ENCODE data around the gene ORC5.

ORC5 gene

DNA sequence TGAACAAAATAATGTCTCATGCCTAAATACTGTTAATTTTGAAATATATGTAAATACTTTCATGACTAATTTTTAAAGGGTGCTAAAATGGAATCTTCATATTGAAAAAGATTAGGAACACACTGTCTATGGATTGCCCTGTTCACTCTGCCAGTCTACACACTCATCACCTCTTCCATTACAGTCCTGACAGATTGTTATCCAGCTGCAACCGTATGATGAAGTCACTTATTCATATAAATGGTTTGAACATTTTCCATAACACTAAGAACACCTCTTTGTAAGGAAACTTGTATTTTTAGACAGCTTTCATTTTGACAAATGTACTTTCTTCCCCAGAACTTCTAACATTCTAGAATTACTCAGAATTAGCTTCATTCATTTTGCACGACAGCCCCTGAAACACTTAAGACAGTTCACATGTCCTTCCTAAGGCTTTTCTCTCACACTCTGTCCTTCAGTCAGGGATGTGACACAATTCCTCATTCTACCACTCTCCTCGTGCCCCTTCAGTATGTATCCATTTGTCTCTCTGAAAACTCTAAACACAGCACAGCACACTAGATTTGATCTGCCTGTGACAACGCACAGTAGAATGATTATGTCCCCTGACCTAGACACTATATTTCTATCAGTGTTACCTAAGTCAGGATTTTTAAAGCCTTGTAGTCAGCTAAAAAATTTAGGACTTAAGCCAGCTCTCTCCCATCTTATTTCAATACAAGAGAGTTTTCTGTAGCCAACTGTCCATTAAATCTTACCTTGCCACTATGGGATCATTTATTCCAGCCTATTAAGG is 71.9 kb downstream of the ORC5 start:
- TF ChIP-seq, protein P1, sequence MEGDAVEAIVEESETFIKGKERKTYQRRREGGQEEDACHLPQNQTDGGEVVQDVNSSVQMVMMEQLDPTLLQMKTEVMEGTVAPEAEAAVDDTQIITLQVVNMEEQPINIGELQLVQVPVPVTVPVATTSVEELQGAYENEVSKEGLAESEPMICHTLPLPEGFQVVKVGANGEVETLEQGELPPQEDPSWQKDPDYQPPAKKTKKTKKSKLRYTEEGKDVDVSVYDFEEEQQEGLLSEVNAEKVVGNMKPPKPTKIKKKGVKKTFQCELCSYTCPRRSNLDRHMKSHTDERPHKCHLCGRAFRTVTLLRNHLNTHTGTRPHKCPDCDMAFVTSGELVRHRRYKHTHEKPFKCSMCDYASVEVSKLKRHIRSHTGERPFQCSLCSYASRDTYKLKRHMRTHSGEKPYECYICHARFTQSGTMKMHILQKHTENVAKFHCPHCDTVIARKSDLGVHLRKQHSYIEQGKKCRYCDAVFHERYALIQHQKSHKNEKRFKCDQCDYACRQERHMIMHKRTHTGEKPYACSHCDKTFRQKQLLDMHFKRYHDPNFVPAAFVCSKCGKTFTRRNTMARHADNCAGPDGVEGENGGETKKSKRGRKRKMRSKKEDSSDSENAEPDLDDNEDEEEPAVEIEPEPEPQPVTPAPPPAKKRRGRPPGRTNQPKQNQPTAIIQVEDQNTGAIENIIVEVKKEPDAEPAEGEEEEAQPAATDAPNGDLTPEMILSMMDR (IDR thresholded peaks at IDR 0.05; ENCODE audit: low read depth, low read length) = no peak
- no peak for TF ChIP-seq EZH2phosphoT487 (IDR thresholded peaks at IDR 0.05; ENCODE audit: low read depth)
- H3K27ac ChIP-seq (ENCODE audit: low read length) = no peak overlapping the region
- no peaks in the 10 kb centered on the region for H3K79me2 ChIP-seq (ENCODE audit: low read length)
- no peaks in the 10 kb centered on the region for H4K20me1 ChIP-seq (ENCODE audit: insufficient read depth, low read length)
- H3K27me3 ChIP-seq (ENCODE audit: low read depth, low read length) = no peaks in the 10 kb centered on the region
- no peak overlapping the region for H2AFZ ChIP-seq (ENCODE audit: low read depth, low read length)
- H3K4me1 ChIP-seq (ENCODE audit: low read length) = no peaks in the 10 kb centered on the region
- H3K36me3 ChIP-seq (replicated peaks; ENCODE audit: low read depth, low read length) = peaks cover 31% of the 10 kb centered on the region
- no peaks in the 10 kb centered on the region for H3K9me3 ChIP-seq (ENCODE audit: insufficient read depth, low read length)
- H3K4me3 ChIP-seq (ENCODE audit: low read length) = no peak overlapping the region
- H3K4me2 ChIP-seq (ENCODE audit: low read length) = no peak overlapping the region
- no peak overlapping the region for H3K9ac ChIP-seq (ENCODE audit: low read length)

DNA sequence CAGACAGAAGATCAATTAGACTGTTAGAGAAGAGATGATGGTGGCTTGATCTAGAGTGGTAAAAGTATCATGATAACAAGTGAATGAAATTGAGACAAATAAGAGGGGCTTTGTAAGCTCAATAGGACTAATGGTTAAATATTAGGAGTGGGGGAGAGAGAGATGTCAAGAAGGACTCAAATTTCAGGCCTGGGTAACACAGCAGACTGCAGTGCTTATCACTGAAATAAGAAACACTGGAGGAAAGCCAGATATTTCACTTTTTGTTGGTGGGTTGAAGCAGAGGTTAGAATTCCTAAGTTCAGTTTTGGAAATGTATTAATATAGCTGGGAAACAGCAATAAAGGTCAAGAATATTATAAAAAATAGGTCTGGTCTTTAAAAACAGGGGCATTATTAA is 74.6 kb downstream of the ORC5 start:
- Histone ChIP-seq H3K27me3 (ENCODE audit: low read depth, low read length) (no peaks in the 10 kb centered on the region), H4K20me1 (ENCODE audit: insufficient read depth, low read length) (no peaks in the 10 kb centered on the region), H3K4me1 (ENCODE audit: low read length) (no peaks in the 10 kb centered on the region), H3K4me2 (ENCODE audit: low read length) (no peak overlapping the region), H2AFZ (ENCODE audit: low read depth, low read length) (no peak overlapping the region), H3K4me3 (ENCODE audit: low read length) (no peak overlapping the region), H3K79me2 (ENCODE audit: low read length) (no peaks in the 10 kb centered on the region), H3K9me3 (ENCODE audit: insufficient read depth, low read length) (no peaks in the 10 kb centered on the region), H3K27ac (ENCODE audit: low read length) (no peak overlapping the region), H3K9ac (ENCODE audit: low read length) (no peak overlapping the region), H3K36me3 (replicated peaks; ENCODE audit: low read depth, low read length) (peaks cover 46% of the 10 kb centered on the region)
- TF ChIP-seq, protein P1 (IDR thresholded peaks at IDR 0.05; ENCODE audit: low read depth, low read length) = no peak
- no peak for TF ChIP-seq EZH2phosphoT487 (IDR thresholded peaks at IDR 0.05; ENCODE audit: low read depth)

DNA sequence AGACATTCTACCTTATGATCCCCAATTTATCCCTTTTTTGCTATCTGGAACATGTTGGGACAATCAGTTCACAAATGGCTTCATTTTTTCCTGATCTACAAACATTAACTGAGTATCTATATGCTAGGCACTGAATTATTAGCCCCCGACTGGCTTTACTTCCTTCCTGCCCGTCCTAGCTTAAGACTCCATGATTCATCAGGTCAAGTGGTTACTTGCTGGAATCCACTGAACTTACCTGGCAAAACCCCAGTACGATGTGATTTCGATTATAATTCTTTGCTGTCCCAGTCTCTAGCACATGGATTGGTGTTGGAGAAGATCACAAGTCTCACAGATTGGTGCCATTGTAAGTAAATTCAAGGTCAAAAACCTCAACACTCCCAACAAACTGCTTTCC is 77.1 kb downstream of the ORC5 start:
- Histone ChIP-seq H3K4me3 (ENCODE audit: low read length) (no peak overlapping the region), H3K9ac (ENCODE audit: low read length) (no peak overlapping the region), H2AFZ (ENCODE audit: low read depth, low read length) (no peak overlapping the region), H3K9me3 (ENCODE audit: insufficient read depth, low read length) (no peaks in the 10 kb centered on the region), H3K4me2 (ENCODE audit: low read length) (no peak overlapping the region), H3K36me3 (replicated peaks; ENCODE audit: low read depth, low read length) (peaks cover 41% of the 10 kb centered on the region), H3K79me2 (ENCODE audit: low read length) (no peaks in the 10 kb centered on the region), H3K27me3 (ENCODE audit: low read depth, low read length) (no peaks in the 10 kb centered on the region), H3K27ac (ENCODE audit: low read length) (no peak overlapping the region), H3K4me1 (ENCODE audit: low read length) (no peaks in the 10 kb centered on the region), H4K20me1 (ENCODE audit: insufficient read depth, low read length) (no peaks in the 10 kb centered on the region)
- TF ChIP-seq EZH2phosphoT487 (IDR thresholded peaks at IDR 0.05; ENCODE audit: low read depth) = no peak
- TF ChIP-seq, protein P1 (IDR thresholded peaks at IDR 0.05; ENCODE audit: low read depth, low read length) = no peak

DNA sequence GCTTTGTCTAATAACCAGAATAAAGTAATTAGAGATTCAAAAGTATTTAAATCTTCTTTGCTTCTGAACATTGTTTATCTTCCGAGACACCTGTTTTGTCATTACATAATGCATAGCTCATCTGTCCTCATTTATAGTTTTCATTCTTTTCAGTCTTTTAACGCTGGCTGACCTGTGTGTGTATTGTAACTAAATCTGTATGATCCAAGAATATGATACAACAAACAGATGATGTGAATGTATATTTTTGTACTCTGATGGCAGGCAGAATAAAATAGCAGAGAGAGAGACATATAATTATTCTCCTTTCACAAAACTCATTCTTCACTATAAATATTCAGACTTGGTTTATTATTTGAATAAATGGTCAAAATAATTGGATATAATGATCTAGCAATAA is 80.6 kb downstream of the ORC5 start:
- Histone ChIP-seq H2AFZ (ENCODE audit: low read depth, low read length) (no peak overlapping the region), H3K9me3 (ENCODE audit: insufficient read depth, low read length) (no peaks in the 10 kb centered on the region), H3K27me3 (ENCODE audit: low read depth, low read length) (no peaks in the 10 kb centered on the region), H3K4me2 (ENCODE audit: low read length) (no peak overlapping the region), H3K4me1 (ENCODE audit: low read length) (no peaks in the 10 kb centered on the region), H3K27ac (ENCODE audit: low read length) (no peak overlapping the region), H3K79me2 (ENCODE audit: low read length) (no peaks in the 10 kb centered on the region), H4K20me1 (ENCODE audit: insufficient read depth, low read length) (no peaks in the 10 kb centered on the region), H3K36me3 (replicated peaks; ENCODE audit: low read depth, low read length) (peaks cover 26% of the 10 kb centered on the region), H3K9ac (ENCODE audit: low read length) (no peak overlapping the region), H3K4me3 (ENCODE audit: low read length) (no peak overlapping the region)
- no peak for TF ChIP-seq EZH2phosphoT487 (IDR thresholded peaks at IDR 0.05; ENCODE audit: low read depth)
- TF ChIP-seq, protein P1 (IDR thresholded peaks at IDR 0.05; ENCODE audit: low read depth, low read length) = no peak

Measured in OCI-LY3 (cell line).